ENCODE results near the gene ROBO2.

GRCh38 chr3:77068808-77069207 lies 28.9 kb downstream of the ROBO2 start:
- TF ChIP-seq CTCF (IDR thresholded peaks at IDR 0.05): no peak
- TF ChIP-seq POLR2A (IDR thresholded peaks at IDR 0.05): no peak

All from lower leg skin (tissue), 3 donors.